Activated CD4-positive, alpha-beta T cell treated with anti-CD3 and anti-CD28 coated beads for 36 hours (primary cell): Measurements from ENCODE around the gene HPS3. TPM values are rescaled to one million over a fixed set of nuclear protein-coding genes. Genes with fewer than 3 reads are reported as not detected.

Experiments
- ATAC-seq: fragments of 200-7000 bp; cut with Tn5 transposase; one replicate; pipeline ENCODE4 v1.10.0; 2021; ENCODE audit warnings: mild to moderate bottlenecking, moderate library complexity
- CTCF ChIA-PET: fragments of 350-600 bp; sonication (Branson Sonifier 250); formaldehyde crosslinking; loops from one replicate; lab custom pipeline; 2021; ENCODE audit warnings: antibody characterized with exemption; lab: Charles Lee
- POLR2A ChIA-PET: fragments of 350-600 bp; sonication (Branson Sonifier 250); formaldehyde crosslinking; loops from one replicate; lab custom pipeline; 2021; ENCODE audit warnings: antibody characterized with exemption, inconsistent platforms; lab: Charles Lee
- DNase-seq: peaks from one replicate; pipeline ENCODE4 v3.0.0-alpha.2; 2020
- H3K27ac Mint-ChIP-seq: one replicate; pipeline ENCODE4 v1.8.0; 2021; ENCODE audit warnings: mixed read lengths
- H3K27me3 Mint-ChIP-seq: one replicate; pipeline ENCODE4 v1.8.0; 2021; ENCODE audit warnings: mixed read lengths
- H3K36me3 Mint-ChIP-seq: one replicate; pipeline ENCODE4 v1.8.0; 2021; ENCODE audit warnings: low read depth, mixed read lengths
- H3K4me1 Mint-ChIP-seq: one replicate; pipeline ENCODE4 v1.8.0; 2021; ENCODE audit warnings: mixed read lengths
- H3K4me3 Mint-ChIP-seq: one replicate; pipeline ENCODE4 v1.8.0; 2021; ENCODE audit warnings: mild to moderate bottlenecking, moderate library complexity, mixed read lengths
- H3K9me3 Mint-ChIP-seq: one replicate; pipeline ENCODE4 v1.8.0; 2021; ENCODE audit warnings: low read depth, mixed read lengths
- intact Hi-C, 2 experiments: fragments of 100-400 bp; cut with DNase I in 1 of 2; cut with micrococcal nuclease in 1 of 2; formaldehyde crosslinking; loops; one replicate each; pipeline versions ENCODE4 v1.14.2 to v1.15.1; 2022 to 2024; cut with DNase I, micrococcal nuclease
- total RNA-seq, 2 experiments: library from RNA; stranded (reverse); gene quantifications; one replicate each; pipeline ENCODE4 v1.2.3, GENCODE V29; 2021

The HPS3 gene
- total RNA-seq, 2 experiments from 2014 or later = 18.0 to 20.2 TPM

DNA sequence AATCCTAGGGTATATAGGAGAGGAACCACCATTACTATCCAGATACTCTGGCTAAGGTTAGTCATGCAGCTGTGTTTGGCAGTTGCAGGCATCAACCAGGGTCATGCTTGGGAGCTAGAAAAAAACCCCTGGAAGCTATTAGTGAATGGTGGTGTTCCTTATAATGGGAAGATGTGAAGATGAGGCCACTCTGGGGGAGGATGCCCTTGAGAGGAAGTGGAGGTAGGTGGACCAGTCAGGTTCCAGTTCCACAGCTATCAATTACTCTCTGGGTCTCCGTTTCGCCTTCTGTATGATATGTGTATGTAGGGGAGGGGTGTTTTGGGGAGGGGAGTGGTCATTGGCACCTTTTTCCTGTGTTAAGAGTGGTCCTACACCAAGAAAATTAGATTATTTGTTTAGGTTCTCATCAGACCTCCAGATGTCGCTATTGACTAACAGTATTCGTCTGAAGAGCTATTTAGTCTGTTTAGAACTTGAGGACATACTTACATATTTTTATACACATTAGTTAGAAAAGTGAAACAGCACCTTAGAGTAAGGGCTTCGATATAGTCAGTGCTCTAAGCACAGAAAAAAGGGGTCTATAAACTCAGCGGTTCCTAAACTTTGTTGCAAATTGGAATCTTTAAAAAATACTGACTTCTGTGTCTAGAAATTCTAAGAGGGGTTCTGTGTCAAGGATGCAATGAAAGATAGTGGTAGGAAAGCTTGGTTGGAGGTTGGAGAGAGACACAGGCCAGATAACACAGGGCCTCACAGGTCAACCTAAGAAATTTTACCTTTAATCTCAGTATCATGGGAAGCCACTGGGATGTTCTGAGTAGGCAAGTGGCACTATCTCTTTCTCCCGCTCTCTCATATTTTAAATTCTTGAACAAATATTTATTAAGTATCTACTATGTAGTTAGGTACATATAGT lies 9.1 kb upstream of the HPS3 start:
- intact Hi-C loops = loop anchor here (1.0 to 2.0 kb wide), 4 partner anchors 153 to 360 kb away; no protein-coding TSS in a partner anchor
- CTCF ChIA-PET = interaction anchor here (0.6 to 5.4 kb wide), 26 partner anchors 8 to 688 kb away, joined by 3 to 104 read pairs (median 3); partner anchors contain the start of gene HPS3
- no peak overlapping the region for H3K27ac Mint-ChIP-seq
- H3K4me1 Mint-ChIP-seq = no peaks in the 10 kb centered on the region
- no peak for DNase-seq
- no peak overlapping the region for H3K4me3 Mint-ChIP-seq
- H3K27me3 Mint-ChIP-seq = peaks cover 4% of the 10 kb centered on the region
- POLR2A ChIA-PET = interaction anchor here (0.5 kb wide), 1 partner anchor 154 kb away, joined by 3 read pairs; no protein-coding TSS in a partner anchor
- no peaks in the 10 kb centered on the region for H3K36me3 Mint-ChIP-seq
- H3K9me3 Mint-ChIP-seq = no peaks in the 10 kb centered on the region
- peak; percentile 70 for ATAC-seq

DNA sequence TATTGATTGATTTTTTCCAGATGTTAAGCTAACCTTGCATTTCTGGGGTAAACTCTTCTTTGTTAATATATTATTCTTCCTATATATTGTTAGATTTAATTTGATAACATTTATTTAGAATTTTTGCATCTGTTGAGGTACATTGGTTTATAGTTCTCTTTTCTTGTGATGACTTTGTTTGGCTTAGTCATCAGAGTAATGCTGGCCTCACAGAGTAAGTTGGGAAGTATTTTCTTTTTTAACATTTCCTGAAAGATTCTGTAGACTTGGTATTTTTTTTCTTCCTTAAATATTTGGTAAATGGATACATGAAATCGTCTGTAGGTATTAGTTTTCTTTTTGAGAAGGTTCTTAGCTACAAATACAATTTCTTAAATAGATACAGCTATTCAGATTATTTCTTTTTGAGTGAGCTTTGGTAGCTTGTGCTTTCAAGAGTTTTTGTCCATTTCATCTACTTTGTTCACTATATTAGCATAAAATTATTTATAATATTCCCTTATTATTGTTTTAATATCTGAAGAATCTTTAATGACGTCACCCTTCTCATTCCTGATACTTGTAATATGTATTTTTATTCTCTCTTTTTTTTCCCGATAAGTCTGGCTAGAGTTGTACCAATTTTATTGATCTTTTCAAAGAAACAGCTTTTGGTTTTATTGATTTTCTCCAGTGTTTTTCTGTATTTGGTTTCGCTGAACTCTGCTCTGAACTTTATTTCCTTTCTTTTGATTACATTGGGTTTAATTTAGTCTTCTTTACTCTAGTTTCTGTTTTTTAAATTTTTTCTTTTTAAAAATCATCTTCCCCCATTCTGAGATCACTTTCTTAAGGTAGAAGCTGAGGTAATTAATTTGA lies 6.5 kb upstream of the HPS3 start:
- DNase-seq (no peak), ATAC-seq (no peak)
- no peaks in the 10 kb centered on the region for H3K9me3 Mint-ChIP-seq
- ChIA-PET CTCF (interaction anchor here (0.8 to 5.4 kb wide), 3 partner anchors 151 to 169 kb away, joined by 3 to 104 read pairs (median 6); no protein-coding TSS in a partner anchor), POLR2A (no interaction called here)
- intact Hi-C loops = no loop called here
- no peak overlapping the region for H3K27ac Mint-ChIP-seq
- H3K36me3 Mint-ChIP-seq = no peaks in the 10 kb centered on the region
- H3K4me1 Mint-ChIP-seq = no peaks in the 10 kb centered on the region
- H3K4me3 Mint-ChIP-seq = no peak overlapping the region
- peaks cover 8% of the 10 kb centered on the region for H3K27me3 Mint-ChIP-seq

DNA sequence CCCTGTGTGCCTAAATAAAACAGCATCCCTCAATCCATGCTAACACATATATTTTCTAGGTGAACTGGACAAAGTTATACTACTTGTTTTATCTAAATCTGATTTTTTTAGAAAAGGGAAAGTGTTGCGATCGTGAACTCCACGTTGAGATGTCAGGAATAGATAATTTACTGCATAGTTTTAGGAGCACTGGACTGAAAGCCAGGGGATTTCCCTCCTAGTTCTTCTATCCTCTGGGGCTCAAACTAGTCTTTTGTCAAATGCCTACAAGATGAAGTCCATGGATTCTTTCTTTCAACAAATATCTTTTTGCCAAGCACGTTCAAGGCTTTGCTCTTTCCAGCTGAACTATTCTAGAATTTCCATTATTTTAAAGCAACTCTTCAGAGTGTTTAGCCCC lies 617 bp upstream of the HPS3 start:
- intact Hi-C loops = loop anchor here (1.0 to 5.0 kb wide), 4 partner anchors 43 to 684 kb away; partner anchors contain the start of genes GYG1 (in 2 of the 2), HLTF (in 2 of the 2), COMMD2 (in 1 of the 2) and RNF13 (in 1 of the 2)
- peak overlapping the region; percentile 76 for H3K27ac Mint-ChIP-seq
- POLR2A ChIA-PET = no interaction called here
- H3K27me3 Mint-ChIP-seq = peaks cover 8% of the 10 kb centered on the region
- no peak for ATAC-seq
- CTCF ChIA-PET = interaction anchor here (0.7 to 1.9 kb wide), 3 partner anchors 8 to 164 kb away, joined by 3 to 14 read pairs (median 3); partner anchors contain the start of gene GYG1
- H3K4me3 Mint-ChIP-seq = peak overlapping the region; percentile 90
- peaks cover 37% of the 10 kb centered on the region for H3K4me1 Mint-ChIP-seq
- no peak for DNase-seq
- H3K36me3 Mint-ChIP-seq = no peaks in the 10 kb centered on the region
- H3K9me3 Mint-ChIP-seq = no peaks in the 10 kb centered on the region

- DNase-seq (peak; percentile 12), ATAC-seq (no peak)
- no peaks in the 10 kb centered on the region for H3K36me3 Mint-ChIP-seq
- peak overlapping the region; percentile 90 for H3K4me3 Mint-ChIP-seq
- H3K4me1 Mint-ChIP-seq = peaks cover 37% of the 10 kb centered on the region
- intact Hi-C loops = no loop called here
- POLR2A ChIA-PET = no interaction called here
- CTCF ChIA-PET = interaction anchor here (0.7 to 1.4 kb wide), 4 partner anchors 11 to 175 kb away, joined by 3 read pairs; no protein-coding TSS in a partner anchor
- H3K27me3 Mint-ChIP-seq = no peaks in the 10 kb centered on the region
- H3K9me3 Mint-ChIP-seq = no peaks in the 10 kb centered on the region
- H3K27ac Mint-ChIP-seq = peak overlapping the region; percentile 55
Measured at GRCh38 chr3:149131589-149131988, 2.2 kb downstream of the HPS3 start.

GRCh38 chr3:149134575-149134974 lies 5.1 kb downstream of the HPS3 start:
- intact Hi-C loops = no loop called here
- Mint-ChIP-seq H3K4me3 (no peak overlapping the region), H3K9me3 (no peaks in the 10 kb centered on the region), H3K36me3 (no peaks in the 10 kb centered on the region), H3K4me1 (peaks cover 32% of the 10 kb centered on the region), H3K27ac (no peak overlapping the region), H3K27me3 (no peaks in the 10 kb centered on the region)
- ATAC-seq (no peak), DNase-seq (no peak)
- POLR2A ChIA-PET = interaction anchor here (0.6 kb wide), 2 partner anchors 16 to 42 kb away, joined by 3 to 7 read pairs; no protein-coding TSS in a partner anchor
- CTCF ChIA-PET = interaction anchor here (0.6 kb wide), 2 partner anchors 14 to 144 kb away, joined by 3 to 4 read pairs; no protein-coding TSS in a partner anchor

- intact Hi-C loops = no loop called here
- Mint-ChIP-seq H3K36me3 (peaks cover 14% of the 10 kb centered on the region), H3K4me3 (no peak overlapping the region), H3K4me1 (peaks cover 11% of the 10 kb centered on the region), H3K27ac (no peak overlapping the region), H3K9me3 (no peaks in the 10 kb centered on the region), H3K27me3 (no peaks in the 10 kb centered on the region)
- ChIA-PET CTCF (no interaction called here), POLR2A (no interaction called here)
- DNase-seq (no peak), ATAC-seq (no peak)
Measured at GRCh38 chr3:149142682-149143081, 13.2 kb downstream of the HPS3 start.

- no peaks in the 10 kb centered on the region for H3K9me3 Mint-ChIP-seq
- peaks cover 17% of the 10 kb centered on the region for H3K36me3 Mint-ChIP-seq
- no peak for DNase-seq
- ChIA-PET POLR2A (no interaction called here), CTCF (no interaction called here)
- ATAC-seq = no peak
- H3K4me3 Mint-ChIP-seq = no peak overlapping the region
- H3K4me1 Mint-ChIP-seq = peaks cover 9% of the 10 kb centered on the region
- H3K27me3 Mint-ChIP-seq = no peaks in the 10 kb centered on the region
- H3K27ac Mint-ChIP-seq = no peak overlapping the region
- intact Hi-C loops = no loop called here
Measured at GRCh38 chr3:149145356-149145755, 15.9 kb downstream of the HPS3 start.

DNA sequence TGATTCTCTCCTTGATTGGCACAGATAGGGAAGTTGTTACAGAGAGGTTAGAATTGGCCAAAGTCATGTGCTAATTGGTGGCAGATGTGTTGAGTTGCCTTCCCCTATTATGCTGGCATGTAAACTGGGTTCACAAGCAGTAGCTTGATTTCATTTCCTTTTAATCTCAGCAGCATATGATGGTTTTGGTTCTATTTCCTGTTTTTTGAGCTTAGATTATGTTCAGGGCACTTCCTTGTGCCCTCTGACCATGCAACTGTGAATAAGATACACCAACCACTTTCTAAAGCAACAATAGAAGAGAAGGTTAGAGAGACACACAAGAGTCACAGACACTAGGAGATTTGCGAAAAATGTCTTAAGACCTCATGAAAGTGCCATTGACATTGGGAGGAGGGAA lies 16.5 kb downstream of the HPS3 start:
- no peak for ATAC-seq
- Mint-ChIP-seq H3K9me3 (no peaks in the 10 kb centered on the region), H3K4me3 (no peak overlapping the region), H3K36me3 (peaks cover 17% of the 10 kb centered on the region), H3K27ac (no peak overlapping the region), H3K27me3 (no peaks in the 10 kb centered on the region), H3K4me1 (peaks cover 9% of the 10 kb centered on the region)
- ChIA-PET CTCF (interaction anchor here (1.5 kb wide), 1 partner anchor 15 kb away, joined by 3 read pairs; no protein-coding TSS in a partner anchor), POLR2A (no interaction called here)
- no peak for DNase-seq
- intact Hi-C loops = no loop called here

GRCh38 chr3:149150436-149150835 lies 21.0 kb downstream of the HPS3 start:
- ATAC-seq (no peak), DNase-seq (no peak)
- ChIA-PET POLR2A (interaction anchor here (0.6 kb wide), 1 partner anchor 16 kb away, joined by 3 read pairs; no protein-coding TSS in a partner anchor), CTCF (no interaction called here)
- intact Hi-C loops = loop anchor here in 1 of 2 experiments (2.0 kb wide), 1 partner anchor 16 kb away; no protein-coding TSS in a partner anchor
- H3K4me1 Mint-ChIP-seq = peaks cover 10% of the 10 kb centered on the region
- H3K36me3 Mint-ChIP-seq = peaks cover 10% of the 10 kb centered on the region
- no peaks in the 10 kb centered on the region for H3K27me3 Mint-ChIP-seq
- H3K9me3 Mint-ChIP-seq = no peaks in the 10 kb centered on the region
- H3K27ac Mint-ChIP-seq = no peak overlapping the region
- no peak overlapping the region for H3K4me3 Mint-ChIP-seq

DNA sequence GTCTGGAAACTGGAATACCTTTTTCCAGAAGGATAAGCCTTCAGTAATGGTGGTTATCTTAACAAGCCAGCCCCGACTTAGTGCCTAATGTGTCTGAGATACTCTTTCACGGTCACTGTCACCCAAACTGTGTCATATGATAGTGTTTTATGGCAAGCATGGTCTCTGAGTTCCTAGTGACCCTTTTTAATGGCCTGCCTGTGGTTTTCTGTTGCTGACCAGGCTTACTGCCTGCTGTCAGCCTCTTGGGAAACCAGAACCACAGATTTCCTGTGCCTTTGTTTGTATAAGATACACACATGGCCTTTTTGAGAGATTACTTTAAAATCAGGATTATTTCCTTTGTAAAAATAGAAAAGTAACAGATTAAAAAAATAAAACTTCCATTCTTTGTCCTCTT lies 22.4 kb downstream of the HPS3 start:
- Mint-ChIP-seq H3K4me3 (no peak overlapping the region), H3K9me3 (no peaks in the 10 kb centered on the region), H3K27ac (no peak overlapping the region), H3K4me1 (peaks cover 8% of the 10 kb centered on the region), H3K27me3 (no peaks in the 10 kb centered on the region), H3K36me3 (peaks cover 9% of the 10 kb centered on the region)
- POLR2A ChIA-PET = no interaction called here
- no peak for DNase-seq
- intact Hi-C loops = loop anchor here in 1 of 2 experiments (2.0 kb wide), 1 partner anchor 15 kb away; no protein-coding TSS in a partner anchor
- CTCF ChIA-PET = no interaction called here
- no peak for ATAC-seq

DNA sequence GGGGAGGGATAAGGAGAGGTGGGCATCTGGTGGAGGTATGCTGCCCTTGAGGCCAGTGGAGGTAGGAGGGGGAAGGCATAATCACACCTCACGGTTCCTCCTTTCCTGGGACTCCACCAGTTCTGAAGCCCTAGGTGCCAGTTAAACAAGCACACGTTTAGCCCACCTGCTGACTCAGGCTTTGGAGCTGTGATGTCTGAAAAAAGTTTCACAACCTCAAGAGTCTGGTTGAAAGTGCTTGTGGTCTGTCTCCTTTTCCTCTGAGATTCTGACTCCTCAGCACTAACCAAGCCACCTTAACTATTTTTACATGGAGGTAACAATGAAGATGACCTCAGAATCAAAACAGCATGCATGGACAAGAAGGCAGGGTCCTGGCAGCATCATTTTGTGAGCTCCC lies 23.0 kb downstream of the HPS3 start:
- Mint-ChIP-seq H3K4me1 (peaks cover 8% of the 10 kb centered on the region), H3K27ac (no peak overlapping the region), H3K27me3 (no peaks in the 10 kb centered on the region), H3K9me3 (no peaks in the 10 kb centered on the region), H3K4me3 (no peak overlapping the region), H3K36me3 (peaks cover 9% of the 10 kb centered on the region)
- POLR2A ChIA-PET = no interaction called here
- CTCF ChIA-PET = no interaction called here
- intact Hi-C loops = no loop called here
- ATAC-seq (peak; percentile 89), DNase-seq (peak; percentile 40)
